H1 (cell line): Measurements from ENCODE around the gene WDR45. TPM values are rescaled to one million over a fixed set of nuclear protein-coding genes. Genes with fewer than 3 reads are reported as not detected.

Experiments
- CTCF ChIA-PET: fragments of 300-600 bp; sonication (Branson Sonifier 250); formaldehyde crosslinking; loops from one replicate; lab custom pipeline; 2021; ENCODE audit not compliant: partially characterized antibody; lab: Charles Lee
- POLR2A ChIA-PET: fragments of 300-600 bp; sonication (Branson Sonifier 250); formaldehyde crosslinking; loops from one replicate; lab custom pipeline; 2021; ENCODE audit warnings: inconsistent platforms; ENCODE audit not compliant: partially characterized antibody; lab: Charles Lee
- DNase-seq, 2 experiments: peaks; one replicate each; pipeline versions ENCODE4 v3.0.0 to v3.0.0-alpha.2; 2010 to 2022; ENCODE audit warnings: low spot score in 2 of 2, low read depth in 1 of 2, mixed read lengths in 1 of 2
- FAIRE-seq: peaks from 2 replicates; lab custom pipeline; 2011; peaks lifted over from hg19 to GRCh38; lab: Jason Lieb, UNC
- H2AFZ ChIP-seq: 2 replicates; pipeline ENCODE4 v1.8.1; 2012; ENCODE audit warnings: low read length, inconsistent platforms
- H2AK5ac ChIP-seq: 2 replicates; pipeline ENCODE4 v1.6.1; 2013; ENCODE audit warnings: low read depth, low read length
- H2BK120ac ChIP-seq: replicated peaks from 2 replicates; pipeline ENCODE3; 2013; ENCODE audit warnings: low read depth, low read length, inconsistent platforms
- H2BK12ac ChIP-seq: 2 replicates; pipeline ENCODE4 v1.6.1; 2013; ENCODE audit warnings: low read depth, low read length
- H2BK15ac ChIP-seq: 2 replicates; pipeline ENCODE4 v1.6.1; 2013; ENCODE audit warnings: low read length
- H2BK20ac ChIP-seq: 2 replicates; pipeline ENCODE4 v1.6.1; 2013; ENCODE audit warnings: low read length
- H2BK5ac ChIP-seq: 2 replicates; pipeline ENCODE4 v1.6.1; 2013; ENCODE audit warnings: low read depth, low read length
- H3K14ac ChIP-seq: 2 replicates; pipeline ENCODE4 v1.6.1; 2013; ENCODE audit warnings: inconsistent platforms; ENCODE audit not compliant: insufficient read length
- H3K18ac ChIP-seq: 2 replicates; pipeline ENCODE4 v1.6.1; 2013; ENCODE audit warnings: low read length; ENCODE audit errors: extremely low read depth
- H3K23ac ChIP-seq: 2 replicates; pipeline ENCODE4 v1.6.1; 2013; ENCODE audit warnings: inconsistent platforms; ENCODE audit not compliant: insufficient read length
- H3K23me2 ChIP-seq: 2 replicates; pipeline ENCODE4 v1.6.1; 2013; ENCODE audit warnings: low read depth, low read length
- H3K27ac ChIP-seq: 2 replicates; pipeline ENCODE4 v1.6.1; 2011; ENCODE audit warnings: low read depth, low read length, inconsistent platforms
- H3K27me3 ChIP-seq, 4 experiments: replicated peaks in 1 of 4; 1 replicate in 1 of 4; 2 replicates in 3 of 4; pipeline versions ENCODE4 v1.6.1 to v1.8.1; 2011 to 2013; ENCODE audit warnings: low read length in 3 of 4, mild to moderate bottlenecking in 3 of 4, inconsistent platforms in 2 of 4, mixed read lengths in 2 of 4, moderate library complexity in 1 of 4; ENCODE audit not compliant: control insufficient read depth in 3 of 4, insufficient read depth in 3 of 4; ENCODE audit errors: extremely low read depth in 1 of 4
- H3K36me3 ChIP-seq, 4 experiments: 2 replicates each; pipeline versions ENCODE4 v1.6.1 to v1.8.1; 2011 to 2013; ENCODE audit warnings: mild to moderate bottlenecking in 4 of 4, low read length in 3 of 4, moderate library complexity in 2 of 4, control low read depth in 1 of 4, inconsistent platforms in 1 of 4; ENCODE audit not compliant: insufficient read depth in 4 of 4, control insufficient read depth in 2 of 4
- H3K4ac ChIP-seq: replicated peaks from 2 replicates; pipeline ENCODE3; 2013; ENCODE audit warnings: low read length, low read depth, mixed read lengths, inconsistent platforms; ENCODE audit not compliant: insufficient read length
- H3K4me1 ChIP-seq, 4 experiments: replicated peaks in 1 of 4; 1 replicate in 1 of 4; 2 replicates in 3 of 4; pipeline versions ENCODE4 v1.6.1 to v1.8.1; 2011 to 2013; ENCODE audit warnings: low read length in 3 of 4, inconsistent platforms in 2 of 4, mixed read lengths in 1 of 4; ENCODE audit not compliant: insufficient read depth in 4 of 4, control insufficient read depth in 3 of 4
- H3K4me2 ChIP-seq, 2 experiments: 2 replicates each; pipeline versions ENCODE4 v1.6.1 to v1.8.1; 2011 to 2013; ENCODE audit warnings: low read depth in 2 of 2, low read length in 2 of 2, control low read depth in 1 of 2, inconsistent platforms in 1 of 2, mild to moderate bottlenecking in 1 of 2; ENCODE audit not compliant: insufficient read depth in 1 of 2
- H3K4me3 ChIP-seq, 4 experiments: fragments of 200-600, 300-600 bp in 1 of 4; sonication (generic), shearing (Covaris generic), sonication (Bioruptor Twin) in 1 of 4; 2 replicates each; pipeline versions ENCODE4 v1.5.1 to v1.8.1; 2011 to 2016; ENCODE audit warnings: low read length in 4 of 4, low read depth in 3 of 4, control low read depth in 2 of 4, inconsistent platforms in 2 of 4, mild to moderate bottlenecking in 2 of 4, mixed read lengths in 1 of 4, moderate library complexity in 1 of 4; ENCODE audit not compliant: insufficient read depth in 2 of 4; ENCODE audit errors: extremely low read depth in 1 of 4
- H3K56ac ChIP-seq: replicated peaks from 2 replicates; pipeline ENCODE3; 2013; ENCODE audit warnings: low read depth, mild to moderate bottlenecking, mixed read lengths, low read length, inconsistent platforms; ENCODE audit not compliant: insufficient read length
- H3K79me1 ChIP-seq: 2 replicates; pipeline ENCODE4 v1.6.1; 2013; ENCODE audit warnings: low read depth, low read length, control low read depth
- H3K79me2 ChIP-seq, 2 experiments: 2 replicates each; pipeline versions ENCODE4 v1.6.1 to v1.8.1; 2012 to 2013; ENCODE audit warnings: low read length in 2 of 2, mild to moderate bottlenecking in 2 of 2, inconsistent platforms in 1 of 2; ENCODE audit not compliant: insufficient read depth in 2 of 2, control insufficient read depth in 1 of 2
- H3K9ac ChIP-seq, 4 experiments: replicated peaks in 1 of 4; 1 replicate in 1 of 4; 2 replicates in 3 of 4; pipeline versions ENCODE4 v1.6.1 to v1.8.1; 2011 to 2013; ENCODE audit warnings: low read depth in 3 of 4, low read length in 3 of 4, control low read depth in 2 of 4, mild to moderate bottlenecking in 2 of 4, moderate library complexity in 2 of 4, inconsistent platforms in 1 of 4; ENCODE audit errors: extremely low read depth in 1 of 4
- H3K9me3 ChIP-seq, 2 experiments: 2 replicates each; pipeline versions ENCODE4 v1.6.1 to v1.8.1; 2012 to 2013; ENCODE audit warnings: mild to moderate bottlenecking in 2 of 2, moderate library complexity in 2 of 2, control low read depth in 1 of 2, inconsistent platforms in 1 of 2, low read depth in 1 of 2, low read length in 1 of 2, mixed read lengths in 1 of 2; ENCODE audit not compliant: insufficient read depth in 2 of 2
- H4K20me1 ChIP-seq, 2 experiments: replicated peaks in 1 of 2; 2 replicates each; pipeline versions ENCODE3 to v1.8.1; 2011 to 2013; ENCODE audit warnings: inconsistent platforms in 2 of 2, low read length in 2 of 2, mild to moderate bottlenecking in 1 of 2; ENCODE audit not compliant: insufficient read depth in 2 of 2, control insufficient read depth in 1 of 2
- H4K5ac ChIP-seq: 2 replicates; pipeline ENCODE4 v1.6.1; 2013; ENCODE audit warnings: low read length, low read depth, mixed read lengths, inconsistent platforms; ENCODE audit not compliant: insufficient read length
- H4K8ac ChIP-seq: 2 replicates; pipeline ENCODE4 v1.8.0; 2013; ENCODE audit warnings: mild to moderate bottlenecking, moderate library complexity, low read length, inconsistent platforms; ENCODE audit not compliant: insufficient read depth; ENCODE audit errors: extremely low read depth
- H4K91ac ChIP-seq: replicated peaks from 2 replicates; pipeline ENCODE3; 2013; ENCODE audit warnings: low read length, mixed read lengths, inconsistent platforms; ENCODE audit not compliant: insufficient read length
- SUZ12 ChIP-seq: fragments of 200-600 bp; sonication (generic); IDR thresholded peaks from 2 replicates; pipeline ENCODE4 v1.6.1; 2012; ENCODE audit warnings: mild to moderate bottlenecking, inconsistent platforms, low read length, moderate library complexity, mixed read lengths
- TCF12 ChIP-seq: IDR thresholded peaks from 2 replicates; pipeline ENCODE4 v1.6.1; 2011; ENCODE audit warnings: low read depth, mild to moderate bottlenecking, low read length
- WGBS, 2 experiments: shearing (Covaris generic) in 1 of 2; methylation state at CpG; one replicate each; pipeline versions ENCODE4 v1.1.6 to v1.1.7; 2013 to 2015; ENCODE audit warnings: low lambda C conversion rate in 2 of 2, mixed read lengths in 2 of 2, inconsistent platforms in 1 of 2, low coverage in 1 of 2, missing lambda C conversion rate in 1 of 2; ENCODE audit not compliant: insufficient replicate concordance in 2 of 2, insufficient coverage in 1 of 2, insufficient read length in 1 of 2; ENCODE audit errors: extremely low coverage in 1 of 2, missing lambda C conversion rate in 1 of 2; 5-methylcytosine and 5-hydroxymethylcytosine counted together
- polyA plus RNA-seq, 7 experiments: library from polyadenylated mRNA; depleted of rRNA in 3 of 7; stranded (reverse) in 5 of 7; unstranded in 2 of 7; fragments of >200 nt in 5 of 7; fragments of 200-250 nt in 2 of 7; gene quantifications; 1 replicate in 5 of 7; 2 replicates in 1 of 7; 4 replicates in 1 of 7; pipeline versions ENCODE4 v1.2.1 to v1.2.3, GENCODE V29; 2011 to 2013; ENCODE audit warnings: missing spikeins in 2 of 7, mixed read lengths in 2 of 7
- total RNA-seq: library from RNA; stranded (reverse); fragmentation: NEBNext Ultra II Directional; extraction: Animal tissue kit (Norgen Biotek cat#: 25700); gene quantifications from 2 replicates; pipeline ENCODE4 v1.2.1, GENCODE V29; 2021

Gene WDR45
- total and polyA plus RNA-seq, 2 of the 8 experiments (the other 6 are each of a cell fraction or from before 2014, with no cell fraction given): 27.9 to 49.7 TPM

DNA sequence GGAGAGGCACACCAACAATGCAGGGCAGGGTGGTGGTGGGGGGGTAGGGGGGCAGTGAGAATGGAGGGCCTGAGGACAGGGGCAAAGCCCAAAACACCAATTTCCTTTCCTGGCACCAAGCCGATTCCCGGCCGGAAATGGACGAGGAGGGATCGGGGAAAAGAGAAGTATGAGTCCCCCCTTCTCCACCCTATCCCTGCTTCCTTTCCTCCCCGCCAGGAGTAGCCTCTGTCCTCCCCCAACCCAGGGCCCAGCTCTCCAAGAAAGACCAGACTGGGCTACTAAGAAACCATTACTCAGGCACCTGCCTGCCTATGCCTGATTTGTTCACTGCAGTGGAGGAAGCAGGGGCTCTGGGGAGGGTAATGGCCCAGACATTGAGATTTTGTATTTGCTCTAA lies 20.5 kb downstream of the WDR45 start:
- Histone ChIP-seq H4K20me1 (no peaks in the 10 kb centered on the region), H3K18ac (no peak overlapping the region), H2BK12ac (no peak overlapping the region), H2BK20ac (no peak overlapping the region), H3K4me3 (peak overlapping the region; percentile 46 to 66 (median 51))
- TF ChIP-seq SUZ12: no peak
- no peak for TF ChIP-seq TCF12
- TF ChIP-seq, all 59 proteins: peak for 0
- Histone ChIP-seq H3K4me2 (peak overlapping the region; percentile 78 to 85), H3K4ac (no peak overlapping the region), H3K9me3 (no peaks in the 10 kb centered on the region), H3K9ac (peak overlapping the region in 2 of 4 experiments; percentile 22 to 48; a peak in 3 of 7 replicates), H3K27ac (no peak overlapping the region), H4K8ac (no peak overlapping the region), H4K5ac (no peak overlapping the region), H3K23ac (no peak overlapping the region), H3K79me2 (peaks cover 0 to 10% of the 10 kb centered on the region in 2 experiments; a peak in 3 of 4 replicates), H3K27me3 (no peaks in the 10 kb centered on the region), H3K79me1 (0 out of 2 replicates have a peak, but pooled peaks cover 4% of the 10 kb centered on the region), H2BK15ac (no peak overlapping the region), H3K23me2 (no peaks in the 10 kb centered on the region), H2BK5ac (no peak overlapping the region), H3K36me3 (peaks cover 0 to 8% (median 3%) of the 10 kb centered on the region in 4 experiments; a peak in 2 of 8 replicates), H3K56ac (no peak overlapping the region), H2AK5ac (no peak overlapping the region), H4K91ac (no peak overlapping the region), H3K14ac (no peak overlapping the region), H2AFZ (no peak overlapping the region), H3K4me1 (peaks cover 0 to 4% (median 0%) of the 10 kb centered on the region in 4 experiments; a peak in 3 of 7 replicates), H2BK120ac (no peak overlapping the region)
- 20% methylated on average over 5 of the region's 6 CpGs; no CpG with 5 or more reads in 1 of the 2 experiments for WGBS, 2 experiments
- POLR2A ChIA-PET: interaction anchor here (0.8 to 2.0 kb wide), 4 partner anchors 14 to 58 kb away, joined by 3 to 5 read pairs (median 4); no protein-coding TSS in a partner anchor
- CTCF ChIA-PET: interaction anchor here (0.6 to 0.7 kb wide), 2 partner anchors 17 to 19 kb away, joined by 3 read pairs; no protein-coding TSS in a partner anchor
- DNase-seq: no peak
- no peak for FAIRE-seq
